Stomach (tissue), 4 donors: ENCODE results near the gene RASA3.

Experiments used
- EP300 ChIP-seq: sonication (generic); formaldehyde crosslinking; IDR thresholded peaks from one replicate; pipeline ENCODE4 v1.6.1; 2017; ENCODE audit warnings: antibody characterized with exemption
- POLR2A ChIP-seq, 4 donors: fragments of 450-650 bp; IDR thresholded peaks; one replicate each; pipeline ENCODE4 v1.6.1; 2016; ENCODE audit warnings: antibody characterized with exemption in 4 of 4, control low read depth in 2 of 4, mild to moderate bottlenecking in 1 of 4, moderate library complexity in 1 of 4
- TF ChIP-seq, protein P1 (sequence below), 7 experiments: fragments of 450-650 bp in 4 of 7; fragments of 200-600 bp in 3 of 7; sonication (generic) in 3 of 7; IDR thresholded peaks; one replicate each; pipeline ENCODE4 v1.5.1; 2016 to 2019; ENCODE audit warnings: antibody characterized with exemption in 7 of 7, control low read depth in 2 of 7, mild to moderate bottlenecking in 1 of 7

DNA sequence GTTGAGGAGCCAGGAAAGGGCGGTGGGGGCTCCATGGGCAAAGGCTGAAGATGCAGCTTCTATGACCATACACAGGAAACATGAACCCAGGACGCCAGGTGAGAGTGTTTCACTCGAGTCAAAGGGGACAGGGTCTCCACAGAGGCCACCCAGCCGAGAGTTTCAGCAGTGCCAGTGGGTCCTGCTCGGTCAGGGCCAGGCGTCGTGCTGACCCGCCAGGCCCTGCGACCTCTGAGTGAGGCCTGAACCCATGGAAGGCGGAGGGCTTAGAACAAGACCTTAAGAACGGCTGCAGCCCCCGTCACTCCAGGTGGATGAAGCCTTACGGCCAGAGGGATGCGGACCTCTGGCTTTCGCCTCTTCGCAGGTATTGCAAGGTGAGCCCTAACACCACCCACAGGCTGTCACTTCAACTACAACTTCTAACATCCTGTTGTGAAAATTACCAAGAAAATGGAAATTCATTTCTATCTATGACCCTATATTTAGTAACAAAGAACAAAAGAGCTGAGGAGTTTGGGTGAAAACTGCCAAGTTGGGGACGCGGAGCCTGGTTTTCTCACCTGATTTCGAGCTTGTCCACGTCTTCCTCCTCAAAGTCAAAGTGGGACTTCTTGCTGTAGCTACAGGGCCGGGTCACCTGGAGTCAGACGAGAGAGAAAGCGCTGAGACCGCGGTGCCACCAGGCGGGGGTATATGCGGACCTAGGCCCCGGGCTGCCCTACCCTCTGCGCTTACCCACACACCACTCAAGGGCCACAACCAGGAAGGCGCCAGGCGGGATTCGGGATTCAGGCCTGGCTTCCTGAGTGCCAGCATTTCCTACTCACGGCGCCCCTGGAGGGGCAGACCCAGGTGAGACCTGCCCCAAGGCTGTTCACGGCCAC, 108.5 kb downstream of the RASA3 start:
- TF ChIP-seq POLR2A (IDR thresholded peaks at IDR 0.05) (no peak), EP300 (no peak)
- TF ChIP-seq, protein P1, sequence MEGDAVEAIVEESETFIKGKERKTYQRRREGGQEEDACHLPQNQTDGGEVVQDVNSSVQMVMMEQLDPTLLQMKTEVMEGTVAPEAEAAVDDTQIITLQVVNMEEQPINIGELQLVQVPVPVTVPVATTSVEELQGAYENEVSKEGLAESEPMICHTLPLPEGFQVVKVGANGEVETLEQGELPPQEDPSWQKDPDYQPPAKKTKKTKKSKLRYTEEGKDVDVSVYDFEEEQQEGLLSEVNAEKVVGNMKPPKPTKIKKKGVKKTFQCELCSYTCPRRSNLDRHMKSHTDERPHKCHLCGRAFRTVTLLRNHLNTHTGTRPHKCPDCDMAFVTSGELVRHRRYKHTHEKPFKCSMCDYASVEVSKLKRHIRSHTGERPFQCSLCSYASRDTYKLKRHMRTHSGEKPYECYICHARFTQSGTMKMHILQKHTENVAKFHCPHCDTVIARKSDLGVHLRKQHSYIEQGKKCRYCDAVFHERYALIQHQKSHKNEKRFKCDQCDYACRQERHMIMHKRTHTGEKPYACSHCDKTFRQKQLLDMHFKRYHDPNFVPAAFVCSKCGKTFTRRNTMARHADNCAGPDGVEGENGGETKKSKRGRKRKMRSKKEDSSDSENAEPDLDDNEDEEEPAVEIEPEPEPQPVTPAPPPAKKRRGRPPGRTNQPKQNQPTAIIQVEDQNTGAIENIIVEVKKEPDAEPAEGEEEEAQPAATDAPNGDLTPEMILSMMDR (IDR thresholded peaks at IDR 0.05): no peak
